SH-SY5Y (cell line): ENCODE data around the gene IQSEC2.

ENCODE experiments used
- GATA2 ChIP-seq: IDR thresholded peaks from 2 replicates; pipeline ENCODE4 v1.6.1; 2011; ENCODE audit warnings: mild to moderate bottlenecking, low read depth, low read length
- GATA3 ChIP-seq: IDR thresholded peaks from 2 replicates; pipeline ENCODE4 v1.6.1; 2011; ENCODE audit warnings: low read depth, mild to moderate bottlenecking, low read length, moderate library complexity

The IQSEC2 gene

GRCh38 chrX:53227224-53227765 is 54.1 kb downstream of the IQSEC2 start:
- TF ChIP-seq GATA3 = no peak
- no peak for TF ChIP-seq GATA2

- TF ChIP-seq GATA3 (no peak), GATA2 (no peak)
These were observed 56.3 kb downstream of the IQSEC2 start, which contains the start of gene KDM5C for GRCh38 chrX:53224860-53225797. TSS of gene KDM5C (minus strand) at chrX:53225207. CDS start at chrX:53224889, 318 bp downstream.

GRCh38 chrX:53223955-53224859 is 57.2 kb downstream of the IQSEC2 start:
- TF ChIP-seq GATA2 (no peak), GATA3 (no peak)

GRCh38 chrX:53223068-53223693 is 58.2 kb downstream of the IQSEC2 start:
- TF ChIP-seq GATA2 (no peak), GATA3 (no peak)
